Smooth muscle cell (in vitro differentiated cells): ENCODE results near the gene PLAC1. TPM values are rescaled to one million over a fixed set of nuclear protein-coding genes. Genes with fewer than 3 reads are reported as not detected.

Experiments
- DNase-seq: peaks from one replicate; lab custom pipeline; 2025; ENCODE audit not compliant: unreplicated experiment; lab: John Stamatoyannopoulos, UW
- H2AFZ ChIP-seq: fragments of 200-600 bp; sonication (generic); 2 replicates; pipeline ENCODE4 v1.6.0; 2016; ENCODE audit warnings: antibody characterized with exemption, low read depth, mild to moderate bottlenecking
- H3F3A ChIP-seq: fragments of 200-600 bp; sonication (generic); 2 replicates; pipeline ENCODE4 v1.6.0; 2017; ENCODE audit warnings: antibody characterized with exemption, low read depth
- H3K27ac ChIP-seq: fragments of 200-600 bp; sonication (generic); 2 replicates; pipeline ENCODE4 v1.5.1; 2016; ENCODE audit warnings: low read depth, mild to moderate bottlenecking
- H3K27me3 ChIP-seq: fragments of 200-600 bp; sonication (generic); 2 replicates; pipeline ENCODE4 v1.6.1; 2016; ENCODE audit warnings: low read depth, mild to moderate bottlenecking
- H3K36me3 ChIP-seq: fragments of 200-600 bp; sonication (generic); 2 replicates; pipeline ENCODE4 v1.5.1; 2016; ENCODE audit warnings: low read depth
- H3K4me1 ChIP-seq: fragments of 200-600 bp; sonication (generic); 2 replicates; pipeline ENCODE4 v1.5.1; 2016; ENCODE audit warnings: low read depth
- H3K4me2 ChIP-seq: fragments of 200-600 bp; sonication (generic); 2 replicates; pipeline ENCODE4 v1.6.0; 2016; ENCODE audit warnings: mild to moderate bottlenecking
- H3K4me3 ChIP-seq: fragments of 200-600 bp; sonication (generic); 2 replicates; pipeline ENCODE4 v1.5.1; 2016; ENCODE audit warnings: mild to moderate bottlenecking
- H3K79me2 ChIP-seq: fragments of 200-600 bp; sonication (generic); 2 replicates; pipeline ENCODE4 v1.6.0; 2016; ENCODE audit warnings: low read depth, mild to moderate bottlenecking
- H3K9ac ChIP-seq: fragments of 200-600 bp; sonication (generic); 2 replicates; pipeline ENCODE4 v1.6.0; 2016; ENCODE audit warnings: low read depth
- H3K9me3 ChIP-seq: fragments of 200-600 bp; sonication (generic); replicated peaks from 2 replicates; pipeline ENCODE4 v1.5.1; 2016; ENCODE audit warnings: low read depth
- H4K20me1 ChIP-seq: fragments of 200-600 bp; sonication (generic); 2 replicates; pipeline ENCODE4 v1.6.0; 2016; ENCODE audit warnings: low read depth
- WGBS: methylation state at CpG from one replicate; pipeline ENCODE4 v1.1.7; 2016; ENCODE audit warnings: low lambda C conversion rate; 5-methylcytosine and 5-hydroxymethylcytosine counted together
- polyA plus RNA-seq: library from polyadenylated mRNA; unstranded; fragments of >200 nt; fragmentation: Nextera tagmentation; extraction: Ambion mirVana; gene quantifications from 2 replicates; pipeline ENCODE4 v1.2.1, GENCODE V29; 2016
- total RNA-seq: library from RNA; depleted of rRNA; stranded (reverse); fragments of >200 nt; gene quantifications from 2 replicates; pipeline ENCODE4 v1.2.3, GENCODE V29; 2014
- TF ChIP-seq, protein P1 (sequence below): fragments of 200-600 bp; sonication (generic); IDR thresholded peaks from 2 replicates; pipeline ENCODE4 v1.5.1; 2017; ENCODE audit warnings: borderline replicate concordance, mild to moderate bottlenecking, antibody characterized with exemption; ENCODE audit not compliant: insufficient read depth, poor library complexity, severe bottlenecking

Gene PLAC1
- total and polyA plus RNA-seq, 2 experiments from 2014 or later = 0.31 to 1.1 TPM

DNA sequence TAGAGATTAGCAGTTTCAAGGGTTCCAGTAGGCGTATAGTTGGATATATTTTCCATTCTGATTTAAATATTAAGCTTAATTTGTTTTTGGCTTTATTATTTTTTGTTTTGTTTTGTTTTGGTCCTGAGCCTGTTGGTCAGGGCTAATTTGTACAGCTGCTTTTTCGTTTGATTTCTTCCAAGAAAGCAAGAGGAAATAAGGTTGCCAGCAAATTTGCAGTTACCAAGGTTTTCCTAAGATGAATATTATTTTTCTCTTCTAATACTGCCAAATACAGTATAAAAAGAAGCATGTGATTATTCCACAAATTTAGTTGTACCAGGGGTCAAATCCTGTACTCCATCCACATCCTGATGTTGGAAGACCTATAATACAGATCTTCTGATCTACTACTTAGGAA lies 24.9 kb downstream of the PLAC1 start:
- TF ChIP-seq, protein P1, sequence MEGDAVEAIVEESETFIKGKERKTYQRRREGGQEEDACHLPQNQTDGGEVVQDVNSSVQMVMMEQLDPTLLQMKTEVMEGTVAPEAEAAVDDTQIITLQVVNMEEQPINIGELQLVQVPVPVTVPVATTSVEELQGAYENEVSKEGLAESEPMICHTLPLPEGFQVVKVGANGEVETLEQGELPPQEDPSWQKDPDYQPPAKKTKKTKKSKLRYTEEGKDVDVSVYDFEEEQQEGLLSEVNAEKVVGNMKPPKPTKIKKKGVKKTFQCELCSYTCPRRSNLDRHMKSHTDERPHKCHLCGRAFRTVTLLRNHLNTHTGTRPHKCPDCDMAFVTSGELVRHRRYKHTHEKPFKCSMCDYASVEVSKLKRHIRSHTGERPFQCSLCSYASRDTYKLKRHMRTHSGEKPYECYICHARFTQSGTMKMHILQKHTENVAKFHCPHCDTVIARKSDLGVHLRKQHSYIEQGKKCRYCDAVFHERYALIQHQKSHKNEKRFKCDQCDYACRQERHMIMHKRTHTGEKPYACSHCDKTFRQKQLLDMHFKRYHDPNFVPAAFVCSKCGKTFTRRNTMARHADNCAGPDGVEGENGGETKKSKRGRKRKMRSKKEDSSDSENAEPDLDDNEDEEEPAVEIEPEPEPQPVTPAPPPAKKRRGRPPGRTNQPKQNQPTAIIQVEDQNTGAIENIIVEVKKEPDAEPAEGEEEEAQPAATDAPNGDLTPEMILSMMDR = no peak
- no peak overlapping the region for H3K4me3 ChIP-seq
- no peaks in the 10 kb centered on the region for H3K36me3 ChIP-seq
- 57% methylated on average over 2 of the region's 2 CpGs for WGBS
- no peak for DNase-seq
- H3K4me2 ChIP-seq = no peak overlapping the region
- H3K9ac ChIP-seq = no peak overlapping the region
- H3F3A ChIP-seq = peaks cover 5% of the 10 kb centered on the region
- H3K27me3 ChIP-seq = no peaks in the 10 kb centered on the region
- H3K9me3 ChIP-seq = no peaks in the 10 kb centered on the region
- H3K4me1 ChIP-seq = no peaks in the 10 kb centered on the region
- no peaks in the 10 kb centered on the region for H3K79me2 ChIP-seq
- no peaks in the 10 kb centered on the region for H4K20me1 ChIP-seq
- H3K27ac ChIP-seq = no peak overlapping the region
- H2AFZ ChIP-seq = no peak overlapping the region

DNA sequence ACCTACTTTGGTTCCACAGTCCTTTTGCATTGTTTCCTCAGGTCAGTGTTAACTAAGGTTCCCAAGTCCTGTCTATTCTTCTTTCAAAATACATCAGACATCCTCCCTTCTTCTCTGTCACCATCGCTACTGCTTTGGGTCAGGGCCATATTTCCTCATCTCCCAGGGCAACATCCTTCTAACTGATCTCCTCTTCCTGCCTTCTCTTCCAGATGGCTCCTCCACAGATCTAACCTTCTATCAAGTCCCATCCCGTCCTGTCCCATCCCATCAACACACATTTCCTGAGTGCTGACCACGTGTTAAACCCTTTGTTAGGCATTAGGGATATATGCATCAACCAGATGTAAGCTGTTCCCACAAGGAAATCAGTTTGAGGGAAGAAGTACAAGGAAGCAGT lies 25.9 kb downstream of the PLAC1 start:
- Histone ChIP-seq H3K79me2 (no peaks in the 10 kb centered on the region), H3K27ac (peak overlapping the region; percentile 4)

DNA sequence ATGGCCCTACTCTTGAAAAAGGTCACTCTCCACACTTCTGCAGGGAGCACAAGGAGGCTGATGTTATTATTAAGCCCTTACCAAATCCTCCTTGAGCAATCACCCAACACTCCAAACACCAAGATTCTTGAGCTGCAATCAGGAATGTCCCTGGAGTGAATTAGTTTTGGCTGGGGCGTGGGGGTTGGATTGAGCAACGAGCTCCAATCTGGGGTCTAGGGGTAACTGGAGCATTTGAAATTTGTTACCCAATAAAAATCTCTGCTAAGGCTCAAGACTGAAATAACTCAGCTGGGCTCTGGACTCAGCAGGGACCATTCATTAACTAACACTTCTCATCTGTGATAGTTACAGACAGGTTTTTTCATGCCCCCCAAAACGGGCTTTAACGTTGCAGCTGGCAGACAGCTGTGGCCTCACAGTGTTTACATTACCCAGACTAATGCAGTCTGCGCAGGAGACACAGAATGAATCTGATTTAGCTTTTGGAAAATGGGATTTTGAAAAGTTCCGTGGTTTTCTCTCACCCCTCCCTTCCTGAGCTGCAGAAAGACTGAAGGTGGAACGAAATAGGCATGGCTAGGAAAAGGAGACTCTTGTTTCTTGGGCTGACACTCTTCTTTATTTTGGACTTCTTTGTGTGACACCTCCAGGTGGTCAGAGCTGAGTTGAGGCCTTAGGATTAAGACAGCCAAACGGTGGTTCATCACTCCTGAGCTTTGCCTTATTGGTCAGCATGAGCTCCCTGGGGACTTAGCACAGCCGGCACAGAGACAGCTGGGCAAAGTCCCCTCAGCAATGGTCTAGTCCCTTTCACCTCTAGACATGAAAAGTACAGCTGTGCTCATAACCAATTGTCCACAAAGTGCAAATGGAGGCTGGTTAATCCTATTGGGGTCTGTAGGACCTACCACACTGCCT lies 26.6 kb downstream of the PLAC1 start:
- H2AFZ ChIP-seq = no peak overlapping the region
- TF ChIP-seq, protein P1 = no peak
- H3K4me1 ChIP-seq = no peaks in the 10 kb centered on the region
- no peak overlapping the region for H3K9ac ChIP-seq
- WGBS = 31% methylated on average over 9 of the region's 9 CpGs
- H3K36me3 ChIP-seq = no peaks in the 10 kb centered on the region
- H3F3A ChIP-seq = peaks cover 5% of the 10 kb centered on the region
- DNase-seq = no peak
- no peak overlapping the region for H3K4me3 ChIP-seq
- no peaks in the 10 kb centered on the region for H3K79me2 ChIP-seq
- H3K27me3 ChIP-seq = no peaks in the 10 kb centered on the region
- no peaks in the 10 kb centered on the region for H4K20me1 ChIP-seq
- peak overlapping the region; percentile 4 for H3K27ac ChIP-seq
- no peaks in the 10 kb centered on the region for H3K9me3 ChIP-seq
- H3K4me2 ChIP-seq = peak overlapping the region; percentile 1

More for the DNA sequence above, 25.9 kb downstream of the PLAC1 start:
- Histone ChIP-seq H3K4me2 (no peak overlapping the region), H4K20me1 (no peaks in the 10 kb centered on the region), H3K4me1 (no peaks in the 10 kb centered on the region), H3K36me3 (no peaks in the 10 kb centered on the region), H3K4me3 (no peak overlapping the region), H3K27me3 (no peaks in the 10 kb centered on the region), H3K9ac (no peak overlapping the region), H3K9me3 (no peaks in the 10 kb centered on the region), H2AFZ (no peak overlapping the region), H3F3A (peaks cover 5% of the 10 kb centered on the region)
- TF ChIP-seq, protein P1 = no peak
- WGBS = 52% methylated on average over 3 of the region's 3 CpGs
- no peak for DNase-seq
